CD14-positive monocyte (primary cell): ENCODE results near the gene GAA. TPM values are rescaled to one million over a fixed set of nuclear protein-coding genes. Genes with fewer than 3 reads are reported as not detected.

ENCODE experiments used
- DNase-seq, 3 donors: peaks; one replicate each; pipeline ENCODE4 v3.0.0-alpha.2; 2011 to 2022
- H2AFZ ChIP-seq: 2 replicates; pipeline ENCODE4 v1.6.0; 2012; ENCODE audit warnings: mild to moderate bottlenecking, low read depth, low read length, inconsistent platforms; ENCODE audit not compliant: insufficient read depth, poor library complexity, severe bottlenecking
- H3K27ac ChIP-seq, 2 donors: 1 replicate in 1 of 2; 2 replicates in 1 of 2; pipeline ENCODE4 v1.5.1; 2012 to 2013; ENCODE audit warnings: low read length in 2 of 2, control low read depth in 1 of 2, inconsistent platforms in 1 of 2, low read depth in 1 of 2, mild to moderate bottlenecking in 1 of 2
- H3K27me3 ChIP-seq, 2 donors: one replicate each; pipeline versions ENCODE4 v1.6.0 to v1.6.1; 2011 to 2013; ENCODE audit warnings: low read length in 2 of 2; ENCODE audit not compliant: control insufficient read depth in 2 of 2, insufficient read depth in 2 of 2
- H3K36me3 ChIP-seq, 2 donors: replicated peaks in 1 of 2; 1 replicate in 1 of 2; 2 replicates in 1 of 2; pipeline versions ENCODE4 v1.5.1 to v1.6.1; 2012 to 2013; ENCODE audit warnings: low read length in 2 of 2, control low read depth in 1 of 2, inconsistent platforms in 1 of 2, mild to moderate bottlenecking in 1 of 2; ENCODE audit not compliant: insufficient read depth in 2 of 2, control insufficient read depth in 1 of 2
- H3K4me1 ChIP-seq, 2 donors: 1 replicate in 1 of 2; 2 replicates in 1 of 2; pipeline versions ENCODE4 v1.5.1 to v1.6.1; 2012 to 2013; ENCODE audit warnings: low read length in 2 of 2, control low read depth in 1 of 2, inconsistent platforms in 1 of 2, mild to moderate bottlenecking in 1 of 2, moderate library complexity in 1 of 2; ENCODE audit not compliant: insufficient read depth in 2 of 2, control insufficient read depth in 1 of 2
- H3K4me2 ChIP-seq: replicated peaks from 2 replicates; pipeline ENCODE3; 2012; ENCODE audit warnings: low read length, moderate library complexity, mild to moderate bottlenecking; ENCODE audit not compliant: poor library complexity, severe bottlenecking; ENCODE audit errors: extremely low read depth
- H3K4me3 ChIP-seq, 3 experiments: fragments of 200-600 bp in 1 of 3; sonication (generic) in 1 of 3; replicated peaks in 1 of 3; 1 replicate in 2 of 3; 2 replicates in 1 of 3; pipeline ENCODE4 v1.5.1; 2011 to 2013; ENCODE audit warnings: low read length in 3 of 3, mild to moderate bottlenecking in 3 of 3, control low read depth in 2 of 3, low read depth in 2 of 3, inconsistent platforms in 1 of 3, moderate library complexity in 1 of 3
- H3K79me2 ChIP-seq: 2 replicates; pipeline ENCODE4 v1.6.0; 2012; ENCODE audit warnings: mild to moderate bottlenecking, control low read depth, inconsistent platforms, low read length, moderate library complexity; ENCODE audit not compliant: insufficient read depth
- H3K9ac ChIP-seq: 2 replicates; pipeline ENCODE4 v1.6.0; 2017; ENCODE audit warnings: low read length, mild to moderate bottlenecking; ENCODE audit not compliant: insufficient read depth, poor library complexity, severe bottlenecking
- H3K9me3 ChIP-seq, 2 donors: replicated peaks in 1 of 2; 1 replicate in 1 of 2; 2 replicates in 1 of 2; pipeline versions ENCODE4 v1.5.1 to v1.6.1; 2012 to 2013; ENCODE audit warnings: low read length in 2 of 2, control low read depth in 1 of 2; ENCODE audit not compliant: control insufficient read depth in 1 of 2, insufficient read depth in 1 of 2
- H4K20me1 ChIP-seq: 2 replicates; pipeline ENCODE4 v1.6.0; 2012; ENCODE audit warnings: mild to moderate bottlenecking, low read length, control low read depth, moderate library complexity; ENCODE audit not compliant: insufficient read depth
- H3K27ac Mint-ChIP-seq, 7 donors: one replicate each; pipeline ENCODE4 v1.8.0; 2020; ENCODE audit warnings: mild to moderate bottlenecking in 7 of 7, mixed read lengths in 7 of 7, moderate library complexity in 6 of 7, inconsistent platforms in 2 of 7
- H3K27me3 Mint-ChIP-seq, 3 donors: one replicate each; pipeline ENCODE4 v1.8.0; 2021 to 2022; ENCODE audit warnings: low read depth in 3 of 3, mild to moderate bottlenecking in 3 of 3, mixed read lengths in 3 of 3, moderate library complexity in 3 of 3, inconsistent platforms in 1 of 3
- H3K36me3 Mint-ChIP-seq, 2 donors: one replicate each; pipeline ENCODE4 v1.8.0; 2020; ENCODE audit warnings: mixed read lengths in 2 of 2, inconsistent platforms in 1 of 2, mild to moderate bottlenecking in 1 of 2
- H3K4me1 Mint-ChIP-seq: one replicate; pipeline ENCODE4 v1.8.0; 2020; ENCODE audit warnings: mild to moderate bottlenecking, mixed read lengths
- H3K4me3 Mint-ChIP-seq, 2 donors: one replicate each; pipeline ENCODE4 v1.8.0; 2020; ENCODE audit warnings: mild to moderate bottlenecking in 2 of 2, mixed read lengths in 2 of 2, moderate library complexity in 1 of 2
- H3K9me3 Mint-ChIP-seq, 7 donors: one replicate each; pipeline ENCODE4 v1.8.0; 2020 to 2022; ENCODE audit warnings: mixed read lengths in 7 of 7, mild to moderate bottlenecking in 6 of 7, moderate library complexity in 6 of 7, inconsistent platforms in 2 of 7
- WGBS: methylation state at CpG from one replicate; pipeline ENCODE4 v1.1.5; 2013; ENCODE audit warnings: missing lambda C conversion rate; ENCODE audit not compliant: insufficient coverage; 5-methylcytosine and 5-hydroxymethylcytosine counted together
- intact Hi-C, 2 donors: fragments of 100-400 bp; cut with micrococcal nuclease; formaldehyde crosslinking; loops; one replicate each; pipeline versions ENCODE4 v1.15.0 to v1.15.1; 2023
- polyA plus RNA-seq, 3 donors: library from polyadenylated mRNA; depleted of rRNA in 1 of 3; unstranded in 2 of 3; stranded (reverse) in 1 of 3; fragments of 300-500 nt in 2 of 3; fragments of >200 nt in 1 of 3; fragmentation: Illumina TruSeq in 2 of 3; gene quantifications; 1 replicate in 2 of 3; 2 replicates in 1 of 3; pipeline ENCODE4 v1.2.3, GENCODE V29; 2012 to 2021
- TF ChIP-seq, protein P1 (sequence below): fragments of 200-600 bp; IDR thresholded peaks from one replicate; pipeline ENCODE4 v1.8.0; 2022; ENCODE audit warnings: antibody characterized with exemption, mild to moderate bottlenecking

The GAA gene
- polyA plus RNA-seq, 3 donors: 116 to 140 (median 120) TPM

DNA sequence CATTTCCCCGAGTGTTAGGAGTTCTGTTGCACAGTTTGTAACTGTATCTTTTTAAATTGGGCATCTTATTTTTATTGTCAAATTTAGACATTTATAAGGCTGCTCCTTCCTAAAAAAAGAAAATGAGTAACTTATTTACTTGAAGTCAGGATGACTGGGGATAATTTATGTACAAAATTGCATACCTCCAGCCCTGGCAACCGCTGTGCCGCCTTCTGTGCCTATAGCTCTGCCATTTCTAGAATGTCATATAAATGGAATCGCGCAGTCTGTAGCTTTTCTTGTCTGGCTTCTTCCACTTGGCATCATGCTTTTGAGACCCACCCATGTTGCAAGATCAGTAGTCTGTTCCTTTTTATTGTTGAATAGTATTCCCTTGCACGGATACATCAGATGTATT, 29.0 kb upstream of the GAA start:
- no peaks in the 10 kb centered on the region for H3K79me2 ChIP-seq
- no peaks in the 10 kb centered on the region for H3K9me3 Mint-ChIP-seq
- no peak overlapping the region for H3K9ac ChIP-seq
- H3K9me3 ChIP-seq: no peaks in the 10 kb centered on the region
- no peak overlapping the region for H2AFZ ChIP-seq
- no peaks in the 10 kb centered on the region for H3K27me3 ChIP-seq
- H3K27ac Mint-ChIP-seq: no peak overlapping the region
- H3K4me1 Mint-ChIP-seq: peaks cover 17% of the 10 kb centered on the region
- peaks cover 5 to 9% (median 6%) of the 10 kb centered on the region in 3 donors for H3K27me3 Mint-ChIP-seq
- no peaks in the 10 kb centered on the region for H3K36me3 Mint-ChIP-seq
- H3K4me3 Mint-ChIP-seq: no peak overlapping the region
- H3K27ac ChIP-seq: no peak overlapping the region
- WGBS: 87% methylated on average over 5 of the region's 6 CpGs
- intact Hi-C loops: no loop called here
- H3K4me3 ChIP-seq: no peak overlapping the region
- DNase-seq: no peak
- TF ChIP-seq, protein P1, sequence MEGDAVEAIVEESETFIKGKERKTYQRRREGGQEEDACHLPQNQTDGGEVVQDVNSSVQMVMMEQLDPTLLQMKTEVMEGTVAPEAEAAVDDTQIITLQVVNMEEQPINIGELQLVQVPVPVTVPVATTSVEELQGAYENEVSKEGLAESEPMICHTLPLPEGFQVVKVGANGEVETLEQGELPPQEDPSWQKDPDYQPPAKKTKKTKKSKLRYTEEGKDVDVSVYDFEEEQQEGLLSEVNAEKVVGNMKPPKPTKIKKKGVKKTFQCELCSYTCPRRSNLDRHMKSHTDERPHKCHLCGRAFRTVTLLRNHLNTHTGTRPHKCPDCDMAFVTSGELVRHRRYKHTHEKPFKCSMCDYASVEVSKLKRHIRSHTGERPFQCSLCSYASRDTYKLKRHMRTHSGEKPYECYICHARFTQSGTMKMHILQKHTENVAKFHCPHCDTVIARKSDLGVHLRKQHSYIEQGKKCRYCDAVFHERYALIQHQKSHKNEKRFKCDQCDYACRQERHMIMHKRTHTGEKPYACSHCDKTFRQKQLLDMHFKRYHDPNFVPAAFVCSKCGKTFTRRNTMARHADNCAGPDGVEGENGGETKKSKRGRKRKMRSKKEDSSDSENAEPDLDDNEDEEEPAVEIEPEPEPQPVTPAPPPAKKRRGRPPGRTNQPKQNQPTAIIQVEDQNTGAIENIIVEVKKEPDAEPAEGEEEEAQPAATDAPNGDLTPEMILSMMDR: no peak
- no peaks in the 10 kb centered on the region for H3K36me3 ChIP-seq
- no peaks in the 10 kb centered on the region for H4K20me1 ChIP-seq
- no peak overlapping the region for H3K4me2 ChIP-seq
- H3K4me1 ChIP-seq: no peaks in the 10 kb centered on the region

- H3K9me3 Mint-ChIP-seq: no peaks in the 10 kb centered on the region
- intact Hi-C loops: no loop called here
Measured at GRCh38 chr17:80080081-80080480, 21.3 kb upstream of the GAA start.

More at GRCh38 chr17:80080081-80080480, 21.3 kb upstream of the GAA start:
- H3K4me1 ChIP-seq: peaks cover 3 to 8% of the 10 kb centered on the region in 2 donors
- Mint-ChIP-seq H3K4me1 (peaks cover 5% of the 10 kb centered on the region), H3K27ac (no peak overlapping the region), H3K4me3 (no peak overlapping the region), H3K36me3 (no peaks in the 10 kb centered on the region), H3K27me3 (peaks cover 0 to 7% (median 1%) of the 10 kb centered on the region in 3 donors)
- TF ChIP-seq, protein P1: no peak
- 97% methylated on average over 3 of the region's 6 CpGs for WGBS
- no peak overlapping the region for H3K4me2 ChIP-seq
- H4K20me1 ChIP-seq: no peaks in the 10 kb centered on the region
- H3K4me3 ChIP-seq: no peak overlapping the region
- no peaks in the 10 kb centered on the region for H3K36me3 ChIP-seq
- no peaks in the 10 kb centered on the region for H3K79me2 ChIP-seq
- H3K27me3 ChIP-seq: no peaks in the 10 kb centered on the region
- DNase-seq: no peak
- no peak overlapping the region for H2AFZ ChIP-seq
- H3K9ac ChIP-seq: no peak overlapping the region
- no peak overlapping the region for H3K27ac ChIP-seq
- no peaks in the 10 kb centered on the region for H3K9me3 ChIP-seq
